ENCODE data around the gene ZFP92. TPM values are rescaled to one million over a fixed set of nuclear protein-coding genes. Genes with fewer than 3 reads are reported as not detected.

ZFP92 gene
- total RNA-seq, 2 experiments from 2014 or later, result 0.03 TPM; not detected in 1

GRCh38 chrX:153457136-153457825, 46.0 kb downstream of the ZFP92 start:
- DNase-seq (ENCODE audit: low spot score), result no peak
- H3K4me1 ChIP-seq (ENCODE audit: insufficient read depth, low read length, poor library complexity, severe bottlenecking), result no peaks in the 10 kb centered on the region
- no peak overlapping the region for H3K4me3 ChIP-seq (ENCODE audit: low read depth, low read length, poor library complexity, severe bottlenecking)
- TF ChIP-seq EZH2phosphoT487 (IDR thresholded peaks at IDR 0.05; ENCODE audit: borderline replicate concordance, low read depth, low read length), result no peak
- TF ChIP-seq CTCF (conservative IDR thresholded peaks at IDR 0.05; ENCODE audit: low read length), result no peak
- H2AFZ ChIP-seq (ENCODE audit: low read length), result no peak overlapping the region
- intact Hi-C loops (cut with micrococcal nuclease; ENCODE audit: unreplicated experiment), result no loop called here
- H3K4me2 ChIP-seq (ENCODE audit: low read length), result no peak overlapping the region
- H3K36me3 ChIP-seq (ENCODE audit: insufficient read depth, low read length), result peaks cover 38% of the 10 kb centered on the region
- BruUV-seq (replicated peaks), result no TSS peak
- no peaks in the 10 kb centered on the region; the same call in 1 of the 2 replicates for H4K20me1 ChIP-seq (ENCODE audit: insufficient read depth, low read length)
- no peak overlapping the region for H3K27ac ChIP-seq (ENCODE audit: low read depth, low read length, poor library complexity, severe bottlenecking)
- CTCF ChIA-PET (ENCODE audit: unreplicated experiment), result no interaction called here
- POLR2A ChIA-PET, result no interaction called here
- H3K79me2 ChIP-seq (ENCODE audit: insufficient read depth, low read depth, low read length), result no peaks in the 10 kb centered on the region
- H3K9me2 ChIP-seq (ENCODE audit: insufficient read depth, low read length), result no peaks in the 10 kb centered on the region
- H3K9me3 ChIP-seq (ENCODE audit: low read length), result no peaks in the 10 kb centered on the region

- H2AFZ ChIP-seq (ENCODE audit: low read length), result no peak overlapping the region
- intact Hi-C loops (cut with micrococcal nuclease; ENCODE audit: unreplicated experiment), result no loop called here
- H3K4me1 ChIP-seq (ENCODE audit: insufficient read depth, low read length, poor library complexity, severe bottlenecking), result no peaks in the 10 kb centered on the region
- H3K9me3 ChIP-seq (ENCODE audit: low read length), result no peaks in the 10 kb centered on the region
- H3K36me3 ChIP-seq (ENCODE audit: insufficient read depth, low read length), result peaks cover 36% of the 10 kb centered on the region
- H3K27ac ChIP-seq (ENCODE audit: low read depth, low read length, poor library complexity, severe bottlenecking), result no peak overlapping the region
- no peaks in the 10 kb centered on the region for H3K9me2 ChIP-seq (ENCODE audit: insufficient read depth, low read length)
- DNase-seq (ENCODE audit: low spot score), result no peak
- no peaks in the 10 kb centered on the region; the same call in 1 of the 2 replicates for H4K20me1 ChIP-seq (ENCODE audit: insufficient read depth, low read length)
- no peak overlapping the region for H3K4me3 ChIP-seq (ENCODE audit: low read depth, low read length, poor library complexity, severe bottlenecking)
- no peaks in the 10 kb centered on the region for H3K79me2 ChIP-seq (ENCODE audit: insufficient read depth, low read depth, low read length)
- TF ChIP-seq EZH2phosphoT487 (IDR thresholded peaks at IDR 0.05; ENCODE audit: borderline replicate concordance, low read depth, low read length), result no peak
- POLR2A ChIA-PET, result no interaction called here
- no TSS peak for BruUV-seq (replicated peaks)
- H3K4me2 ChIP-seq (ENCODE audit: low read length), result no peak overlapping the region
- CTCF ChIA-PET (ENCODE audit: unreplicated experiment), result no interaction called here
Observed at GRCh38 chrX:153457827-153458466, 46.7 kb downstream of the ZFP92 start.

- BruUV-seq (replicated peaks), result no TSS peak
- no peak overlapping the region for H3K4me2 ChIP-seq (ENCODE audit: low read length)
- intact Hi-C loops (cut with micrococcal nuclease; ENCODE audit: unreplicated experiment), result no loop called here
- TF ChIP-seq EZH2phosphoT487 (IDR thresholded peaks at IDR 0.05; ENCODE audit: borderline replicate concordance, low read depth, low read length) (no peak), CTCF (conservative IDR thresholded peaks at IDR 0.05; ENCODE audit: low read length) (no peak)
- no peak overlapping the region for H2AFZ ChIP-seq (ENCODE audit: low read length)
- H3K9me3 ChIP-seq (ENCODE audit: low read length), result no peaks in the 10 kb centered on the region
- ChIA-PET CTCF (ENCODE audit: unreplicated experiment) (no interaction called here), POLR2A (no interaction called here)
- DNase-seq (ENCODE audit: low spot score), result no peak
- no peak overlapping the region for H3K4me3 ChIP-seq (ENCODE audit: low read depth, low read length, poor library complexity, severe bottlenecking)
- no peak overlapping the region for H3K27ac ChIP-seq (ENCODE audit: low read depth, low read length, poor library complexity, severe bottlenecking)
- no peaks in the 10 kb centered on the region for H3K4me1 ChIP-seq (ENCODE audit: insufficient read depth, low read length, poor library complexity, severe bottlenecking)
- no peaks in the 10 kb centered on the region; the same call in 1 of the 2 replicates for H4K20me1 ChIP-seq (ENCODE audit: insufficient read depth, low read length)
- no peaks in the 10 kb centered on the region for H3K9me2 ChIP-seq (ENCODE audit: insufficient read depth, low read length)
- H3K36me3 ChIP-seq (ENCODE audit: insufficient read depth, low read length), result peaks cover 32% of the 10 kb centered on the region
- H3K79me2 ChIP-seq (ENCODE audit: insufficient read depth, low read depth, low read length), result no peaks in the 10 kb centered on the region
Observed at GRCh38 chrX:153458476-153458875, 47.2 kb downstream of the ZFP92 start.
